SK-N-SH (cell line): ENCODE results near the gene PRPF40A. TPM values are rescaled to one million over a fixed set of nuclear protein-coding genes. Genes with fewer than 3 reads are reported as not detected.

Experiments
- CTCF ChIA-PET: fragments of 300-600, 350-600 bp; formaldehyde crosslinking; extraction: SDS; loops from one replicate; lab custom pipeline; 2021; lab: Yijun Ruan, JAX
- POLR2A ChIA-PET: fragments of 350-600 bp; sonication (Branson Sonifier 250); formaldehyde crosslinking; extraction: SDS; loops from one replicate; lab custom pipeline; 2020; ENCODE audit warnings: antibody characterized with exemption, inconsistent platforms; lab: Yijun Ruan, JAX
- DNase-seq: peaks from one replicate; pipeline ENCODE4 v3.0.0; 2012
- H2AFZ ChIP-seq: fragments of 200-600 bp; sonication (generic); 2 replicates; pipeline ENCODE4 v1.8.1; 2016; ENCODE audit warnings: antibody characterized with exemption, mild to moderate bottlenecking, low read depth
- H3F3A ChIP-seq: fragments of 200-600 bp; sonication (generic); replicated peaks from 2 replicates; pipeline ENCODE3; 2016; ENCODE audit warnings: antibody characterized with exemption, mild to moderate bottlenecking; ENCODE audit not compliant: insufficient read depth
- H3K27ac ChIP-seq, 2 experiments: fragments of 200-500 bp in 1 of 2; fragments of 200-600 bp in 1 of 2; sonication (Bioruptor generic) in 1 of 2; sonication (generic), shearing (Covaris generic) in 1 of 2; 2 replicates each; pipeline versions ENCODE4 v1.5.1 to v1.6.1; 2014 to 2016; ENCODE audit warnings: low read depth in 2 of 2, inconsistent platforms in 1 of 2, low read length in 1 of 2, mild to moderate bottlenecking in 1 of 2, mixed read lengths in 1 of 2
- H3K27me3 ChIP-seq: fragments of 200-600 bp; sonication (generic), shearing (Covaris generic); 2 replicates; pipeline ENCODE4 v1.6.1; 2016; ENCODE audit warnings: mixed run types; ENCODE audit not compliant: insufficient read depth
- H3K36me3 ChIP-seq, 2 experiments: fragments of 200-500 bp in 1 of 2; fragments of 200-600 bp in 1 of 2; sonication (Bioruptor generic) in 1 of 2; sonication (generic) in 1 of 2; replicated peaks in 1 of 2; 2 replicates each; pipeline versions ENCODE3 to v1.5.1; 2014 to 2016; ENCODE audit warnings: low read length in 1 of 2, mild to moderate bottlenecking in 1 of 2; ENCODE audit not compliant: insufficient read depth in 2 of 2, control insufficient read depth in 1 of 2
- H3K4me1 ChIP-seq, 2 experiments: fragments of 200-500 bp in 1 of 2; fragments of 200-600 bp in 1 of 2; sonication (Bioruptor generic) in 1 of 2; sonication (generic), shearing (Covaris generic) in 1 of 2; 2 replicates each; pipeline versions ENCODE4 v1.5.1 to v1.6.1; 2014 to 2016; ENCODE audit warnings: low read depth in 1 of 2, low read length in 1 of 2, mixed run types in 1 of 2; ENCODE audit not compliant: insufficient read depth in 2 of 2, control insufficient read depth in 1 of 2
- H3K4me2 ChIP-seq: fragments of 200-600 bp; sonication (generic), shearing (Covaris generic); 2 replicates; pipeline ENCODE4 v1.6.1; 2017; ENCODE audit warnings: mixed run types
- H3K4me3 ChIP-seq, 2 experiments: fragments of 200-500 bp in 1 of 2; fragments of 200-600 bp in 1 of 2; sonication (Bioruptor generic) in 1 of 2; sonication (generic), shearing (Covaris generic) in 1 of 2; 2 replicates each; pipeline versions ENCODE4 v1.5.1 to v1.8.1; 2014 to 2016; ENCODE audit warnings: low read depth in 2 of 2, inconsistent platforms in 1 of 2, low read length in 1 of 2, mild to moderate bottlenecking in 1 of 2, mixed read lengths in 1 of 2, moderate library complexity in 1 of 2
- H3K79me2 ChIP-seq: fragments of 200-600 bp; sonication (generic); 2 replicates; pipeline ENCODE4 v1.8.1; 2017; ENCODE audit warnings: mild to moderate bottlenecking; ENCODE audit not compliant: insufficient read depth
- H3K9ac ChIP-seq: fragments of 200-600 bp; sonication (generic); 2 replicates; pipeline ENCODE4 v1.6.1; 2017; ENCODE audit warnings: mixed run types
- H3K9me2 ChIP-seq: fragments of 200-600 bp; sonication (generic); 2 replicates; pipeline ENCODE4 v1.6.1; 2017; ENCODE audit warnings: mixed run types
- H3K9me3 ChIP-seq: fragments of 200-600 bp; sonication (generic); 2 replicates; pipeline ENCODE4 v1.6.1; 2017; ENCODE audit warnings: mixed run types, mild to moderate bottlenecking, moderate library complexity
- H4K20me1 ChIP-seq: fragments of 200-600 bp; sonication (generic); 2 replicates; pipeline ENCODE4 v1.6.1; 2017; ENCODE audit warnings: mild to moderate bottlenecking, mixed run types; ENCODE audit not compliant: insufficient read depth
- ELF1 ChIP-seq: IDR thresholded peaks from 2 replicates; pipeline ENCODE4 v1.4.0; 2012
- EP300 ChIP-seq, 2 experiments: IDR thresholded peaks; 2 replicates each; pipeline versions ENCODE4 v1.4.0 to v1.6.1; 2012; ENCODE audit warnings: borderline replicate concordance in 1 of 2, low read depth in 1 of 2, low read length in 1 of 2
- EZH2phosphoT487 ChIP-seq: fragments of 200-600 bp; sonication (generic); IDR thresholded peaks from 2 replicates; pipeline ENCODE4 v1.6.1; 2017; ENCODE audit warnings: low read depth, mixed run types, mild to moderate bottlenecking, antibody characterized with exemption, moderate library complexity, borderline replicate concordance
- FOSL2 ChIP-seq: IDR thresholded peaks from 2 replicates; pipeline ENCODE4 v1.4.0; 2012; ENCODE audit warnings: low read depth, mild to moderate bottlenecking, moderate library complexity, borderline replicate concordance
- FOXJ3 ChIP-seq: sonication (generic); formaldehyde crosslinking; IDR thresholded peaks from 2 replicates; pipeline ENCODE4 v1.5.1; 2020; ENCODE audit warnings: mild to moderate bottlenecking, missing genetic modification reagents
- IRF3 ChIP-seq: fragments of 150-350 bp; IDR thresholded peaks from 2 replicates; pipeline ENCODE4 v1.6.1; 2016; ENCODE audit warnings: mild to moderate bottlenecking, low read depth, low read length
- JUND ChIP-seq: IDR thresholded peaks from 2 replicates; pipeline ENCODE4 v1.4.0; 2012
- MAX ChIP-seq: IDR thresholded peaks from 2 replicates; pipeline ENCODE4 v1.4.0; 2012; ENCODE audit warnings: low read depth
- MXI1 ChIP-seq: IDR thresholded peaks from 2 replicates; pipeline ENCODE4 v1.6.1; 2012; ENCODE audit warnings: mild to moderate bottlenecking, low read depth, low read length, improper control_type of control experiment
- POLR2AphosphoS5 ChIP-seq: IDR thresholded peaks from 2 replicates; pipeline ENCODE4 v1.6.1; 2012; ENCODE audit warnings: low read depth, low read length
- RCOR1 ChIP-seq: fragments of 150-350 bp; IDR thresholded peaks from 2 replicates; pipeline ENCODE4 v1.6.1; 2017; ENCODE audit warnings: antibody characterized with exemption, low read length
- RXRA ChIP-seq: IDR thresholded peaks from 2 replicates; pipeline ENCODE4 v1.4.0; 2012; ENCODE audit warnings: low read depth, mild to moderate bottlenecking, borderline replicate concordance
- SIN3A ChIP-seq: IDR thresholded peaks from 2 replicates; pipeline ENCODE4 v1.6.1; 2012; ENCODE audit warnings: low read depth, mild to moderate bottlenecking, low read length, moderate library complexity, borderline replicate concordance
- SMC3 ChIP-seq: IDR thresholded peaks from 2 replicates; pipeline ENCODE4 v1.6.1; 2012; ENCODE audit warnings: low read depth, low read length, improper control_type of control experiment
- TEAD4 ChIP-seq: IDR thresholded peaks from 2 replicates; pipeline ENCODE4 v1.4.0; 2012; ENCODE audit warnings: mild to moderate bottlenecking, borderline replicate concordance; ENCODE audit not compliant: insufficient read depth
- USF1 ChIP-seq: IDR thresholded peaks from 2 replicates; pipeline ENCODE4 v1.4.0; 2012; ENCODE audit warnings: low read depth, borderline replicate concordance
- USF2 ChIP-seq: fragments of 150-350 bp; IDR thresholded peaks from 2 replicates; pipeline ENCODE4 v1.6.1; 2017; ENCODE audit warnings: antibody characterized with exemption, low read length, low read depth, borderline replicate concordance
- YY1 ChIP-seq: IDR thresholded peaks from 2 replicates; pipeline ENCODE4 v1.4.0; 2012; ENCODE audit warnings: low read depth, mild to moderate bottlenecking
- ZBTB33 ChIP-seq: IDR thresholded peaks from 2 replicates; pipeline ENCODE4 v1.4.0; 2012; ENCODE audit warnings: low read depth, borderline replicate concordance
- whole genome bisulfite sequencing: methylation state at CpG from one replicate; pipeline ENCODE4 v1.1.6; 2017; ENCODE audit warnings: low lambda C conversion rate; 5-methylcytosine and 5-hydroxymethylcytosine counted together
- polyA plus RNA-seq, 3 experiments: library from polyadenylated mRNA; depleted of rRNA; stranded (reverse); fragments of >200 nt; gene quantifications; 2 replicates each; pipeline ENCODE4 v1.2.3, GENCODE V29; 2012

PRPF40A gene
- polyA plus RNA-seq, 1 of the 3 experiments (the other 2 are of a cell fraction) = 55.8 TPM

- DNase-seq = no peak
- Histone ChIP-seq H3K9ac (no peak overlapping the region), H4K20me1 (no peaks in the 10 kb centered on the region), H3K4me2 (no peak overlapping the region), H3K9me3 (no peaks in the 10 kb centered on the region), H3K4me1 (peaks cover 0 to 2% of the 10 kb centered on the region in 2 experiments; a peak in 1 of 4 replicates), H3K9me2 (no peaks in the 10 kb centered on the region), H3K27ac (no peak overlapping the region), H3F3A (peaks cover 6% of the 10 kb centered on the region), H3K4me3 (no peak overlapping the region), H3K27me3 (no peaks in the 10 kb centered on the region), H3K36me3 (peaks cover 23 to 33% of the 10 kb centered on the region in 2 experiments), H3K79me2 (no peaks in the 10 kb centered on the region), H2AFZ (no peak overlapping the region)
- WGBS = 90% methylated on average over 5 of the region's 5 CpGs
- ChIA-PET CTCF (no interaction called here), POLR2A (no interaction called here)
- no peak for TF ChIP-seq TEAD4
- TF ChIP-seq USF2 = no peak
Observed at GRCh38 chr2:152762202-152762601, 44.9 kb upstream of the PRPF40A start.

- DNase-seq = no peak
Observed at GRCh38 chr2:152761214-152761613, 44.0 kb upstream of the PRPF40A start.

More at GRCh38 chr2:152761214-152761613, 44.0 kb upstream of the PRPF40A start:
- no peaks in the 10 kb centered on the region for H3K27me3 ChIP-seq
- H3K9me2 ChIP-seq = no peaks in the 10 kb centered on the region
- H3K27ac ChIP-seq = no peak overlapping the region
- H3K9me3 ChIP-seq = no peaks in the 10 kb centered on the region
- H3K4me2 ChIP-seq = no peak overlapping the region
- ChIA-PET POLR2A (no interaction called here), CTCF (interaction anchor here (1.0 kb wide), 1 partner anchor 17 kb away, joined by 3 read pairs; no protein-coding TSS in a partner anchor)
- no peak overlapping the region for H3K4me3 ChIP-seq
- no peak overlapping the region for H3K9ac ChIP-seq
- H3K4me1 ChIP-seq = peaks cover 0 to 2% of the 10 kb centered on the region in 2 experiments; a peak in 1 of 4 replicates
- H2AFZ ChIP-seq = no peak overlapping the region
- TF ChIP-seq TEAD4 = no peak
- TF ChIP-seq YY1 = no peak
- no peak for TF ChIP-seq POLR2AphosphoS5
- no peak for TF ChIP-seq MAX
- no peak for TF ChIP-seq USF2
- TF ChIP-seq ZBTB33 = no peak
- no peak for TF ChIP-seq SIN3A
- no peak for TF ChIP-seq USF1
- TF ChIP-seq RXRA = no peak
- TF ChIP-seq EZH2phosphoT487 = no peak
- no peak for TF ChIP-seq EP300 (IDR thresholded peaks at IDR 0.05; ENCODE audit: borderline replicate concordance in 1 of 2, low read depth in 1 of 2, low read length in 1 of 2)
- TF ChIP-seq FOSL2 = no peak
- TF ChIP-seq JUND = no peak
- no peak for TF ChIP-seq MXI1
- no peak for TF ChIP-seq IRF3
- no peak for TF ChIP-seq ELF1
- no peak for TF ChIP-seq RCOR1
- no peak for TF ChIP-seq SMC3
- TF ChIP-seq FOXJ3 = no peak
- H3F3A ChIP-seq = peaks cover 6% of the 10 kb centered on the region
- peaks cover 26 to 43% of the 10 kb centered on the region in 2 experiments for H3K36me3 ChIP-seq
- H4K20me1 ChIP-seq = no peaks in the 10 kb centered on the region
- 100% methylated on average over 4 of the region's 4 CpGs for WGBS
- no peaks in the 10 kb centered on the region for H3K79me2 ChIP-seq
